Nasal cavity respiratory epithelium epithelial cell of viscerocranial mucosa (primary cell): ENCODE results near the gene KCNMB4. TPM values are rescaled to one million over a fixed set of nuclear protein-coding genes. Genes with fewer than 3 reads are reported as not detected.

Experiments
- total RNA-seq: library from RNA; depleted of rRNA; stranded (reverse); fragments of >200 nt; gene quantifications from 2 replicates; pipeline ENCODE4 v1.2.3, GENCODE V29; 2014

Gene KCNMB4
- total RNA-seq = 0.68 and 1.9 TPM in 2 replicates

GRCh38 chr12:70365648-70366518 lies at the start of gene KCNMB4:
Gene KCNMB4, plus strand, starts transcription at chr12:70366290. Its CDS starts 445 bp downstream, at chr12:70366735.

Other genes starting within 250 kb of the KCNMB4 start
- 118 and 179 TPM in 2 replicates for gene CNOT2, start 122.9 kb upstream of the KCNMB4 start, total RNA-seq